Mesothelial cell of epicardium (in vitro differentiated cells): Measurements from ENCODE around the gene HNRNPM. TPM values are rescaled to one million over a fixed set of nuclear protein-coding genes. Genes with fewer than 3 reads are reported as not detected.
"Not testable (repeated sequence)": the region's sequence is repeated elsewhere in the genome, so short reads cannot be mapped to it uniquely, and the experiment has no call there.

Source experiments
- DNase-seq, 2 experiments: peaks; one replicate each; pipeline ENCODE4 v3.0.0; 2021; ENCODE audit warnings: low spot score in 2 of 2; ENCODE audit not compliant: unreplicated experiment in 2 of 2
- H3K27ac Mint-ChIP-seq: 2 replicates; pipeline ENCODE4 v1.8.0; 2021; ENCODE audit warnings: mixed read lengths
- H3K27me3 Mint-ChIP-seq: 2 replicates; pipeline ENCODE4 v1.8.0; 2021; ENCODE audit warnings: low read depth, mixed read lengths
- H3K36me3 Mint-ChIP-seq: 2 replicates; pipeline ENCODE4 v1.8.0; 2021; ENCODE audit warnings: mixed read lengths
- H3K4me1 Mint-ChIP-seq: 2 replicates; pipeline ENCODE4 v1.8.0; 2021; ENCODE audit warnings: mixed read lengths
- H3K4me3 Mint-ChIP-seq: 2 replicates; pipeline ENCODE4 v1.8.0; 2021; ENCODE audit warnings: mild to moderate bottlenecking, moderate library complexity, mixed read lengths
- H3K9me3 Mint-ChIP-seq: 2 replicates; pipeline ENCODE4 v1.8.0; 2021; ENCODE audit warnings: mixed read lengths
- CTCF ChIP-seq: fragments of 200-600 bp; sonication (generic); IDR thresholded peaks from one replicate; pipeline ENCODE4 v1.5.0; 2021; ENCODE audit warnings: antibody characterized with exemption; ENCODE audit not compliant: unreplicated experiment
- total RNA-seq: library from RNA; stranded (reverse); gene quantifications from 3 replicates; pipeline ENCODE4 v1.2.1, GENCODE V29; 2021

Gene HNRNPM
- total RNA-seq, 1 donor from 2014 or later: 249 TPM

- Mint-ChIP-seq H3K27ac (no peak overlapping the region), H3K9me3 (no peaks in the 10 kb centered on the region), H3K4me3 (no peak overlapping the region), H3K27me3 (no peaks in the 10 kb centered on the region), H3K36me3 (peaks cover 16% of the 10 kb centered on the region), H3K4me1 (no peaks in the 10 kb centered on the region)
- no peak for TF ChIP-seq CTCF
- DNase-seq: no peak
Measured at GRCh38 chr19:8430650-8431049, 14.1 kb upstream of the HNRNPM start.

GRCh38 chr19:8438236-8438635 lies 6.5 kb upstream of the HNRNPM start:
- TF ChIP-seq CTCF: no peak

GRCh38 chr19:8441725-8442544 lies 2.8 kb upstream of the HNRNPM start:
- DNase-seq: no peak
- Mint-ChIP-seq H3K4me1 (peaks cover 18% of the 10 kb centered on the region), H3K27ac (no peak overlapping the region), H3K9me3 (no peaks in the 10 kb centered on the region), H3K27me3 (no peaks in the 10 kb centered on the region), H3K4me3 (no peak overlapping the region), H3K36me3 (peaks cover 6% of the 10 kb centered on the region)
- no peak for TF ChIP-seq CTCF

More at GRCh38 chr19:8438236-8438635, 6.5 kb upstream of the HNRNPM start:
- no peaks in the 10 kb centered on the region for H3K9me3 Mint-ChIP-seq
- H3K27ac Mint-ChIP-seq: no peak overlapping the region
- peaks cover 5% of the 10 kb centered on the region for H3K36me3 Mint-ChIP-seq
- DNase-seq: no peak
- H3K4me3 Mint-ChIP-seq: no peak overlapping the region
- H3K27me3 Mint-ChIP-seq: no peaks in the 10 kb centered on the region
- no peaks in the 10 kb centered on the region for H3K4me1 Mint-ChIP-seq

- Mint-ChIP-seq H3K4me1 (peaks cover 35% of the 10 kb centered on the region), H3K27ac (peak overlapping the region; percentile 96), H3K4me3 (peak overlapping the region; percentile 94)
- not testable (repeated sequence) for H3K9me3 Mint-ChIP-seq, H3K36me3 Mint-ChIP-seq, DNase-seq, H3K27me3 Mint-ChIP-seq
Measured at GRCh38 chr19:8444140-8444676, 567 bp upstream of the HNRNPM start.

- DNase-seq: peak; percentile 55 to 66
- H3K9me3 Mint-ChIP-seq: no peaks in the 10 kb centered on the region
Measured at GRCh38 chr19:8445488-8446001, 770 bp downstream of the HNRNPM start.

More at GRCh38 chr19:8445488-8446001, 770 bp downstream of the HNRNPM start:
- peak overlapping the region; percentile 94 for H3K4me3 Mint-ChIP-seq
- peak overlapping the region; percentile 96 for H3K27ac Mint-ChIP-seq
- H3K36me3 Mint-ChIP-seq: peaks cover 7% of the 10 kb centered on the region
- no peaks in the 10 kb centered on the region for H3K27me3 Mint-ChIP-seq
- no peak for TF ChIP-seq CTCF
- peaks cover 42% of the 10 kb centered on the region for H3K4me1 Mint-ChIP-seq
